Fibroblast of skin of scalp (primary cell): ENCODE results near the gene SYNE2.
"Not testable (repeated sequence)": the region's sequence is repeated elsewhere in the genome, so short reads cannot be mapped to it uniquely, and the experiment has no call there.

Source experiments
- DNase-seq: peaks from one replicate; pipeline ENCODE4 v3.0.0-alpha.2; 2013

The SYNE2 gene

DNA sequence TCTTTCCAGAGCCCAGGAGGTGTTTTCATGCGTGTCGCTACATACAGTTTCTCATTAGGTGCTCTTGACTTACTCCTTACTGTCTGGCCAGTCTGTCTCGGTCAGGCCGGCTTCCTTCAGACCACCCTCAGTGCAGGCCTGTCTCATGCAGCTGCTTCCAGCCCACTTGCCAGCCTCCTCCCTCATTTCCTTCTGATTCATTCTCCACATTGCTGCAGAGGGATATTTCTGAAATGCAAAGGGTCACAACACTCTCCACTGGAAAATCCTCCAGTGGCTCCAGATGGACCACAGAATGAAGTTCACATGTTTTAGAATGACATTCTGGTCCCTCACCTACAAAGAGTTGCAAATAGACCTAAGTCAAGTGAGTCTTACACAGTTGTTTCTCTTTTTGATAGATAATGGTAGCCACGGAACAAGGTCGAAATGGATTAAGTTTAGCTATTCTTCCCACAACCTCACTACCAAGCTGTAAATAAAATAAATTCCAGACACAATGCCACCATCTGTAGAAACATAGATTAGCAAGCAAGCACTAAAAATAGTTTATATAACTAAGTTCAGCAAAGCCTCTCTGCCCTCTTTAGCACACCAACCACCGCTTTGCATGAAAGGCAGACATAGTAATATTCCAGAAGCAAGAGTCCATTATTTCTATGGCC is 294.5 kb downstream of the SYNE2 start:
- peak; percentile 10 for DNase-seq

DNA sequence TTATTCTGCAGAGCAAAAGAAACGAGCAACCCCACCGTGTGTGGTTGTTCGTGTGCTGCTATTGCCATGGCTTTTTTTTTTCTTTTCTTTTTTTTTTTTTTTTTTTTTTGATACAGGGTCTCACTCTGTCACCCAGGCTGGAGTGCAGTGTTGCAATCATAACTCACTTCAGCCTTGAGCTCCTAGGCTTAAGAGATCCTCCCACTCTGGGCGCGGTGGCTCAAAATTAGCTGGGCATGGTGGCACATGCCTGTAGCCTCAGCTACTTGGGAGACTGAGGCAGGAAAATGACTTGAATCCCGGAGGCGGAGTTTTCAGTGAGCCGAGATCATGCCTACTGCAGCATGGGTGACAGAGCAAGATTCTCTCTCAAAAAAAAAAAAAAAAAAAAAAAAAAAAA is 297.1 kb downstream of the SYNE2 start:
- no peak for DNase-seq

GRCh38 chr14:64158608-64159007 is 305.8 kb downstream of the SYNE2 start:
- DNase-seq = no peak

- no peak for DNase-seq
Measured at GRCh38 chr14:64159588-64159987, 306.8 kb downstream of the SYNE2 start.

DNA sequence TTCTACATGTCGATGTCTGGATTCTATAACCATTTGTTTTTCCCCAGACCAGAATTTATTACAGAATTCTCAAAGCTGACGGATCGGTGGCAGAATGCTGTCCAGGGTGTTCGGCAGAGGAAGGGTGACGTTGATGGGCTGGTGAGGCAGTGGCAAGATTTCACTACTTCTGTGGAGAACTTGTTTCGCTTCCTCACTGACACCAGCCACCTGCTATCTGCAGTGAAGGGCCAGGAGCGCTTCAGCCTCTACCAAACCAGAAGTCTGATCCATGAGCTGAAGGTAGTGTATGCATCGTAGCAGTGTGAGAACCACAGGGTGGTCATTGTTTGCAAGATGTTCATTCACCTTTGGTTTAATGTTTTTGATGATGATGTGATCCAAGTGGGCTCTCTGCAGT is 317.4 kb downstream of the SYNE2 start:
- no peak for DNase-seq

DNA sequence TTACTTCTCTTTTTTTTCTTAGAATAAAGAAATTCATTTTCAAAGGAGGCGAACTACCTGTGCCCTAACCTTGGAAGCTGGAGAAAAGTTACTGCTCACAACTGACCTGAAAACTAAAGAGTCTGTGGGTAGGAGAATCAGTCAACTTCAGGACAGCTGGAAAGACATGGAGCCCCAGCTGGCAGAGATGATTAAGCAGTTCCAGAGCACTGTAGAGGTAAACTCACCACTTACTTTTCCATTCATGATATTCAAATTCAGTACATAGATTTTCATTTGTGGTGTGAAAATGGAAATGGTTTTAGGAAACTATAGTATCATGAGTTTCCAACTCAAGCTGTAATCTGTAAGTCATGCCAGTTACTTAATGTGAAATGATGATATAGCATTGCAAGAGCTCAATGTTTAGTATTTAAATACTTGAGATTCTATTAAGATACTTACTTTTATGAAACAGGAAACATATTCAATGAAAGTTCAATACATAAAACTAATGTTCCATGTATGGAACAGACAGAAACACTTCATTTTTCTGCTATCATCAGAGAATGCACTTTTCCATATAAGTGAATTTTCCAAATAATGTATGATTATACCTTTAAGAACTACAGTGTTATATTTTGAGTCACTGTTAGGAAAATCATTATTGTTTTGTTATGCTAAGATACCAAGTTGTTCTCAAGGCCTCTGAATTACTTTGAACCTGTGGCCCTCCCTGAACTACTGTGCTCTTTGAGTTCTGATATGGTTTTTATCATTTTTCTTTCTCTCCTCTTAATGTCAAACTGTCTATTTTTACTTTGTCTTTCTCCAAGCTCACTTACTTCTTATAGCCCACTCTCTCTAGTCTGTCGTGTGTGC is 322.3 kb downstream of the SYNE2 start:
- DNase-seq = no peak

GRCh38 chr14:64176330-64176729 is 323.5 kb downstream of the SYNE2 start:
- no peak for DNase-seq

GRCh38 chr14:64178814-64179213 is 326.0 kb downstream of the SYNE2 start:
- DNase-seq = no peak

GRCh38 chr14:64182908-64183307 is 330.1 kb downstream of the SYNE2 start:
- DNase-seq = not testable (repeated sequence)

DNA sequence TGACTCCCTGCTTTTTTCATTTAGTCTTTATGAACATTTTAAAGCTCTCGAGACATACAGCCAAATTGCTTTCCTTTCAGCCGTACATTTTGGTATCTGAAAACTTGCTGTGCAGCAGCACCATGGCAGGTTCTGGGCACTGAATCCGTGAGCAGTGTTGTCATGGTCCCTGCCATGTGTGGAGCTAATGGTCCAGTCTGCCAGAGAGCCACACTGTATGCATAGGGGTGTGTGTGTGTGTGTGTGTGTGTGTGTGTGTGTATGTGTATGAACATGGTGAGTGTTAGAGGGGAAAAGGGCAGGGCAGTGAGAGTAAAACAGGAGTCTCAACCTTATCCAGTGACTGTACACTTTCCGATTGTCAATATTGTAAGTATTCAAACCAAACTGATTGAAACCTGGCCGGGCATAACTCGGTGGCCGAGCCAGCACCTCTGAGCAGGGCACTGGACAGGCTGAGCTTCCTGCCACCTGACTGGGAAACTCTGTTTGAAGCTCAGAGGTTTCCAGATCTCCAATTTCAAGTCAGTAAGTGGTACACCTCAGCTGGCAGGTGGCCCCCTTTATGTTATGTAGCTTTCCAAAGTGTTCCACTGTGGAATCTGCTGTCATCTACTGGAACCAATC is 331.4 kb downstream of the SYNE2 start:
- DNase-seq = no peak

- DNase-seq = no peak
Measured at GRCh38 chr14:64185184-64185583, 332.4 kb downstream of the SYNE2 start.

DNA sequence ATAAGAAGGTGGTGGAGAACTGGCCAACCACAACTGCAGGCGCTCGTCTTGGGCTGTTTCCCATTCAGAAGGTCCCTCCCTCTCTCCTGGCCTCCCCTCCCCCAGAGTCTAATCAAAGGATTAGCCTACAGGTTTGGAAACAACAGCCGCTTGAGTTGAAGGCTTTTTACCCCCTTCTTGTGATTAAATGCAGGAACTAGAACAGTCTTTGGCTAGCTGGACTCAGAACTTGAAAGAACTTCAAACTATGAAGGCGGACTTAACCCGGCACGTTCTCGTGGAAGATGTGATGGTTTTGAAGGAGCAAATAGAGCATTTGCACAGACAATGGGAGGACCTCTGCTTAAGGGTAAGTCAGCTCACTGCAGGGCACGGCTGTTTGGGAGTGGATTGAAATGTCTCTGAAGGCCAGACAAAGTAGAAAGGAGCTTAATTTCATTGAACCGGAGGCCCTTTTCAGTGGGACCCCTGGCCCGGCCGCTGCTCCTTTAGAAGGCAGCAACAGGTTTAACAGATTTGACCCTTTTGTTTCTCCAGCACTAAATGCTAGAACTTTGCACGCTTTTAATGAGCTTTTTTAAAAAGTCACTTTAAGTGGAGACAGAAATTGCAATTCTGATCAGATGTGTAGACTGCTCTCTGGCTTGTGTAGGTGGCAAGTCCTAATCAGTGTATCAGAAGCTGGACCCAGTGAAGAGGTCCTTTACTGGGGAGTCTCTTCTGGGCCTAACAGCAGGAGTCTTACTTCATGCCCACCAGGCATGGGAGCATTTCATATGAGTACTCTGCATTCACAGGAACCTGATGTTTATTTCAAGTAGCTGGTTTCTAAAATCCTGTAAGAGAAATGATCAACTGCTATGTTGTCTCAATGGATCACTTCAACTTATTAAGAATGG is 333.7 kb downstream of the SYNE2 start:
- no peak for DNase-seq

DNA sequence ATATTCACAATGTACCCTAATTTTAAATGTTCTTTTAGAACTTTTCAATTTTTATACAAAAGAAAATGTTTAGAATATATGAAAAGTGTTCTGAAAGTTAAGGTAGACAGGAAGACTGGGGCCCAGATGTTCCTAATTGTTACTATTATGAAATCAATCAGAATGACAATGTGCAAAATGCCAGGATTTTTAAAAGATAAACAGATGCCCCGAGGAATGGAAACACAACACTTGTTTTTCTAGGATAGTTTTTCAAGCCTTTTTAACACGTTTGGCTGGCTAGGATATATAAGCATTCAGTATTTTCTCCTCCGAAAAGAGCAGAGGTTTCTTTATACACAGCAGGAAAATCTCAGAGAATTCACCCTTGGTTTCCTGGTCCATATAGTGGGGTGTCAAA is 334.5 kb downstream of the SYNE2 start:
- no peak for DNase-seq

DNA sequence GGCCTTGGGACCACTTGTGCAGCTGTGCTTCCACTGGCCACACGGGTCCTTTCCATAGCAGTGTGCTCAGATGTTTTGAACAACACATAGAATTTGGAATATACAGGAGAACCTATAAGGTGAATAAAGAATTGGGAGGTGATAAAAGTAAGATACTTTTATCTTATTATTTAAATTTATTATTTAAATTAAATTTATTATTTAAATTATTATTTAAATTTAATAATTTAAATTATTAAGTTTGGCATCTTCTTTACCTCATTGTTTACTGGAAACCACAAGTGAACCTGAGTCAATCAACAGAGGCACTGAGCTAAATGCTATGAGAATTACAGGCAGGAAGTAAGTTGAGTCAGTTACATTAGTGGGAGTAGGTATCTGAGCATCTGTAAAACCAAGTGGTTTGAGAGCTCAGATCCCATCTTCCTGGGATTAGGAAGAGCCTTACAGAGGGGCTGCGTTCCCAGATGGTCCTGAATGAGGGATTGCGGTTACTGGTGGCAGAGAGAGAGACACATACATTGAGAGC is 338.2 kb downstream of the SYNE2 start:
- no peak for DNase-seq

- peak; percentile 87 for DNase-seq
Measured at GRCh38 chr14:64191756-64192155, 339.0 kb downstream of the SYNE2 start.

- DNase-seq = no peak
Measured at GRCh38 chr14:64193821-64194220, 341.0 kb downstream of the SYNE2 start.

GRCh38 chr14:64194404-64194803 is 341.6 kb downstream of the SYNE2 start:
- DNase-seq = no peak

- DNase-seq = no peak
Measured at GRCh38 chr14:64195199-64195598, 342.4 kb downstream of the SYNE2 start.

- no peak for DNase-seq
Measured at GRCh38 chr14:64196056-64196455, 343.3 kb downstream of the SYNE2 start.

- DNase-seq = peak; percentile 55
Measured at GRCh38 chr14:64196814-64197411, 344.1 kb downstream of the SYNE2 start.

DNA sequence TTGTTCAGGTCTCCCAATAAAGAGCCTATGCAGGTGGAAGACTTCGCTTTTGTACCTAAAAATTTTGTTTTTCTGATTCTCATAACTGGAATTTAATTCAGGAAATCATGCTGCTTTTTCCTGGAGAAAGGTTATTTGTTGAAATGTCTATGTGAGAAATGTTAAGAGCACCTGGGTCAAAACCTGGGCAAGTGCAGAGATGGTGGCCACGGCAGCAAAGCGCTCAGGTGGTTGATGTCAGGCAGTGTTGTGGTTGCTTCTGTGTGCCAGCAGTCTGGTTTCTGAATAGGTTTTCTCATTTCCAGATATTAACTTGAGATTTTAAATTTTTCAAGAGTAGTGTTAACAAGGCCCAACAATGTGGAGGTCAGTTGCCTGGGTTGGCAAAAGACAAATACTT is 345.2 kb downstream of the SYNE2 start:
- no peak for DNase-seq

GRCh38 chr14:64198486-64198885 is 345.7 kb downstream of the SYNE2 start:
- no peak for DNase-seq
